Left renal cortex interstitium (tissue), 4 donors: ENCODE results near the gene AMZ2. TPM values are rescaled to one million over a fixed set of nuclear protein-coding genes. Genes with fewer than 3 reads are reported as not detected.

ENCODE experiments used
- polyA plus RNA-seq, 4 donors: library from polyadenylated mRNA; unstranded; fragments of 120-200 nt; gene quantifications; one replicate each; pipeline ENCODE4 v1.2.1, GENCODE V29; 2013; ENCODE audit not compliant: insufficient read length in 4 of 4

Gene AMZ2
- polyA plus RNA-seq, 4 donors = 75.1 to 94.0 (median 82.0) TPM

Other genes with a start within 250 kb of the AMZ2 start
- 100 to 1,000 TPM; 102 to 120 (median 114) TPM for gene KPNA2, start 212.3 kb upstream of the AMZ2 start, polyA plus RNA-seq
- 1 to 10 TPM in 1 of 4 donors, under 1 TPM in 3; 0.43 to 1.5 (median 0.76) TPM for gene SLC16A6, start 43.1 kb downstream of the AMZ2 start, polyA plus RNA-seq
- 1 to 10 TPM; 3.4 to 6.3 (median 4.9) TPM for gene ARSG, start 43.5 kb downstream of the AMZ2 start, polyA plus RNA-seq
- gene WIPI1, start 209.5 kb downstream of the AMZ2 start, polyA plus RNA-seq = 10 to 100 TPM; 20.5 to 31.2 (median 24.7) TPM